Kidney (tissue), 14 donors: ENCODE measurements around the gene MAP2K7. TPM values are rescaled to one million over a fixed set of nuclear protein-coding genes. Genes with fewer than 3 reads are reported as not detected.
A peak's percentile ranks its signal among the peaks of the same experiment; 100 is the strongest.

ENCODE experiments used
- DNase-seq, 5 donors: peaks; one replicate each; pipeline ENCODE4 v3.0.0-alpha.2; 2013 to 2020
- FAIRE-seq: peaks from 2 replicates; lab custom pipeline; 2012; peaks lifted over from hg19 to GRCh38; lab: Jason Lieb, UNC
- H3K27ac ChIP-seq, 2 donors: one replicate each; pipeline ENCODE4 v1.7.0; 2013; ENCODE audit warnings: low read depth in 2 of 2, low read length in 2 of 2, inconsistent platforms in 1 of 2
- H3K27me3 ChIP-seq: one replicate; pipeline ENCODE4 v1.7.1; 2013; ENCODE audit warnings: low read length, inconsistent platforms; ENCODE audit not compliant: control insufficient read depth, insufficient read depth
- H3K36me3 ChIP-seq, 3 donors: one replicate each; pipeline versions ENCODE4 v1.7.0 to v1.7.1; 2013; ENCODE audit warnings: low read length in 3 of 3, control low read depth in 1 of 3, inconsistent platforms in 1 of 3; ENCODE audit not compliant: insufficient read depth in 3 of 3, control insufficient read depth in 2 of 3
- H3K4me1 ChIP-seq, 3 donors: one replicate each; pipeline versions ENCODE4 v1.7.0 to v1.7.1; 2013; ENCODE audit warnings: low read length in 3 of 3, inconsistent platforms in 1 of 3, low read depth in 1 of 3; ENCODE audit not compliant: control insufficient read depth in 2 of 3, insufficient read depth in 2 of 3
- H3K4me3 ChIP-seq, 3 donors: one replicate each; pipeline versions ENCODE4 v1.7.0 to v1.8.1; 2013; ENCODE audit warnings: low read length in 3 of 3, control low read depth in 1 of 3, inconsistent platforms in 1 of 3
- H3K9ac ChIP-seq, 3 donors: one replicate each; pipeline versions ENCODE4 v1.7.0 to v1.7.1; 2013; ENCODE audit warnings: low read length in 3 of 3, control low read depth in 1 of 3, inconsistent platforms in 1 of 3
- H3K9me3 ChIP-seq, 3 donors: one replicate each; pipeline versions ENCODE4 v1.7.0 to v1.7.1; 2013; ENCODE audit warnings: low read length in 3 of 3, control low read depth in 1 of 3, inconsistent platforms in 1 of 3; ENCODE audit not compliant: control insufficient read depth in 2 of 3, insufficient read depth in 1 of 3
- CTCF ChIP-seq: IDR thresholded peaks from 3 replicates; pipeline ENCODE4 v1.5.1; 2012; ENCODE audit warnings: mild to moderate bottlenecking, moderate library complexity, borderline replicate concordance; ENCODE audit not compliant: insufficient read depth; ENCODE audit errors: extremely low read depth
- intact Hi-C: fragments of 100-400 bp; cut with DNase I; formaldehyde crosslinking; loops from one replicate; pipeline ENCODE4 v1.11.1; 2022
- polyA plus RNA-seq: library from polyadenylated mRNA; stranded (reverse); fragments of 350-450 nt; fragmentation: Illumina TruSeq; extraction: RNeasy Lipid Tissue Mini Kit (QIAGEN cat#74804); gene quantifications from one replicate; pipeline ENCODE4 v1.2.3, GENCODE V29; 2014; ENCODE audit warnings: low read depth, low replicate concordance; ENCODE audit not compliant: insufficient read depth
- total RNA-seq: library from RNA; stranded (reverse); fragmentation: NEBNext Ultra II Directional; extraction: Animal tissue kit (Norgen Biotek cat#: 25700); gene quantifications from one replicate; pipeline ENCODE4 v1.2.1, GENCODE V29; 2021
- donor health status: control.
- donor health status: control.
- donor health status: control.
- donor health status: control.
- donor health status: control.
- donor health status: DM: yes; HTN: yes; CAD: no.
- donor health status: Normal renal cell carcinoma (clear cell type).

The MAP2K7 gene
- total and polyA plus RNA-seq, 2 donors from 2014 or later = 16.7 to 37.0 TPM

GRCh38 chr19:7930765-7931164, 27.1 kb downstream of the MAP2K7 start:
- intact Hi-C loops = no loop called here
- Histone ChIP-seq H3K36me3 (peaks cover 0 to 35% (median 25%) of the 10 kb centered on the region in 3 donors), H3K27ac (no peak overlapping the region), H3K4me3 (no peak overlapping the region), H3K9me3 (no peaks in the 10 kb centered on the region), H3K4me1 (peaks cover 0 to 17% (median 5%) of the 10 kb centered on the region in 3 donors), H3K27me3 (no peaks in the 10 kb centered on the region), H3K9ac (no peak overlapping the region)
- TF ChIP-seq CTCF = no peak
- FAIRE-seq (no peak), DNase-seq (peak in 1 of 5 donors; percentile 56)

- no peak for TF ChIP-seq CTCF
- Histone ChIP-seq H3K4me1 (peaks cover 0 to 14% (median 3%) of the 10 kb centered on the region in 3 donors), H3K4me3 (no peak overlapping the region), H3K9ac (no peak overlapping the region), H3K36me3 (peaks cover 0 to 37% (median 26%) of the 10 kb centered on the region in 3 donors), H3K27me3 (no peaks in the 10 kb centered on the region), H3K27ac (no peak overlapping the region), H3K9me3 (no peaks in the 10 kb centered on the region)
- FAIRE-seq = no peak
- peak in 1 of 5 donors; percentile 78 for DNase-seq
- intact Hi-C loops = no loop called here
Observed at GRCh38 chr19:7931221-7932061, 27.8 kb downstream of the MAP2K7 start.

GRCh38 chr19:7932276-7932929, 28.7 kb downstream of the MAP2K7 start:
- Histone ChIP-seq H3K9ac (no peak overlapping the region), H3K27me3 (no peaks in the 10 kb centered on the region), H3K4me1 (peaks cover 0 to 10% (median 0%) of the 10 kb centered on the region in 3 donors), H3K4me3 (no peak overlapping the region), H3K36me3 (peaks cover 0 to 37% (median 26%) of the 10 kb centered on the region in 3 donors), H3K27ac (no peak overlapping the region), H3K9me3 (no peaks in the 10 kb centered on the region)
- FAIRE-seq (no peak), DNase-seq (peak in 1 of 5 donors; percentile 49)
- intact Hi-C loops = no loop called here
- no peak for TF ChIP-seq CTCF
